Activated T-cell treated with anti-CD3 and anti-CD28 coated beads, Interleukin-2, amount 50 U/mL, for 72 hours (primary cell): ENCODE data around the gene ADK. TPM values are rescaled to one million over a fixed set of nuclear protein-coding genes. Genes with fewer than 3 reads are reported as not detected.
"Not testable (repeated sequence)": the region's sequence is repeated elsewhere in the genome, so short reads cannot be mapped to it uniquely, and the experiment has no call there.

Experiments
- ATAC-seq, 2 donors: fragments of 150-1000 bp; cut with Tn5 transposase; replicated peaks in 1 of 2; 2 replicates each; pipeline ENCODE4 v1.10.0; 2021; ENCODE audit warnings: moderate library complexity in 2 of 2, mild to moderate bottlenecking in 1 of 2
- DNase-seq, 2 donors: peaks; one replicate each; pipeline ENCODE4 v3.0.0; 2021 to 2022; ENCODE audit warnings: mixed read lengths in 1 of 2
- H3K27ac Mint-ChIP-seq: one replicate; pipeline ENCODE4 v1.8.0; 2022; ENCODE audit warnings: mild to moderate bottlenecking, moderate library complexity, mixed read lengths
- H3K27me3 Mint-ChIP-seq: one replicate; pipeline ENCODE4 v1.8.0; 2022; ENCODE audit warnings: low read depth, mixed read lengths
- H3K36me3 Mint-ChIP-seq, 2 donors: one replicate each; pipeline ENCODE4 v1.8.0; 2022; ENCODE audit warnings: mixed read lengths in 2 of 2, mild to moderate bottlenecking in 1 of 2; ENCODE audit not compliant: insufficient read depth in 2 of 2
- H3K4me1 Mint-ChIP-seq: one replicate; pipeline ENCODE4 v1.8.0; 2022; ENCODE audit warnings: low read depth, mixed read lengths
- H3K4me3 Mint-ChIP-seq, 2 donors: one replicate each; pipeline ENCODE4 v1.8.0; 2022; ENCODE audit warnings: mild to moderate bottlenecking in 2 of 2, mixed read lengths in 2 of 2, moderate library complexity in 2 of 2
- H3K9me3 Mint-ChIP-seq, 2 donors: one replicate each; pipeline ENCODE4 v1.8.0; 2022; ENCODE audit warnings: mixed read lengths in 2 of 2
- total RNA-seq, 2 donors: library from RNA; stranded (reverse); gene quantifications; one replicate each; pipeline ENCODE4 v1.2.3, GENCODE V29; 2022

The ADK gene
- total RNA-seq, 2 donors from 2014 or later, result 56.2 to 60.0 TPM

- ATAC-seq (peak in 1 of 2 donors; percentile 28), DNase-seq (no peak)
- H3K27me3 Mint-ChIP-seq, result no peaks in the 10 kb centered on the region
- H3K36me3 Mint-ChIP-seq, result peaks cover 7 to 11% of the 10 kb centered on the region in 2 donors
- H3K4me1 Mint-ChIP-seq, result peaks cover 14% of the 10 kb centered on the region
- H3K9me3 Mint-ChIP-seq, result peaks cover 0 to 5% of the 10 kb centered on the region in 2 donors
- no peak overlapping the region for H3K4me3 Mint-ChIP-seq
- H3K27ac Mint-ChIP-seq, result peak overlapping the region; percentile 46
Measured at GRCh38 chr10:74451127-74451829, 300.3 kb downstream of the ADK start.

DNA sequence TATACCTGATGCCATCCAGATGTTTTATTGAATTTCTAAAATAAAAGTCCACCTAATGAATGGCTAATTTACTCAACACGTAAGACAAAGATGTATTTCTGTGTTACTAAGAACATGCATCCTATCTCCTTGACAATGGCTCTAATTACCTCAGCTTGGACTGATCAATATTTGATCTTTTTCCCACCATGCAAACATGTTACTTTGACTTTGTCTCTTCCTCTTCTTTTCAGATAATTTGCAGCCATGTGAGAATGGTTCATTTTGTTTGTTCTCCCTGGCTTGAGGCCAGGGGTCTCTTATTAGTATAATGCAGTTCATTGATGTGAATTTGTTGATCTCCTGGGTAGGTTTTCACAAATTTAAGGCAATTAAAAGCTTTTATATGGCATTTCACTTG, 302.1 kb downstream of the ADK start:
- peaks cover 14% of the 10 kb centered on the region for H3K4me1 Mint-ChIP-seq
- H3K36me3 Mint-ChIP-seq, result peaks cover 15% of the 10 kb centered on the region in 2 donors
- no peaks in the 10 kb centered on the region for H3K27me3 Mint-ChIP-seq
- H3K27ac Mint-ChIP-seq, result no peak overlapping the region
- peaks cover 3 to 10% of the 10 kb centered on the region in 2 donors for H3K9me3 Mint-ChIP-seq
- DNase-seq, result no peak
- H3K4me3 Mint-ChIP-seq, result no peak overlapping the region
- no peak for ATAC-seq

DNA sequence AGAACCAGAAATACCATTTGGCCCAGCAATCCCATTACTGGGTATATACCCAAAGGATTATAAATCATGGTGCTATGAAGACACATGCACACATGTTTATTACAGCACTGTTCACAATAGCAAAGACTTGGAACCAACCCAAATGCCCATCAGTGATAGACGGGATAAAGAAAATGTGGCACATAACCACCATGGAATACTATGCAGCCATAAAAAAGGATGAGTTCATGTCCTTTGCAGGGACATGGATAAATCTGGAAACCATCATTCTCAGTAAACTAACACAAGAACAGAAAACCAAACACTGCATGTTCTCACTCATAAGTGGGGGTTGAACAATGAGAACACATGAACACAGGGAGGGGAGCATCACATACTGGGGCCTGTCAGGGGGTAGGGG, 306.5 kb downstream of the ADK start:
- peaks cover 15% of the 10 kb centered on the region in 2 donors for H3K36me3 Mint-ChIP-seq
- not testable (repeated sequence) for H3K9me3 Mint-ChIP-seq, DNase-seq, H3K4me3 Mint-ChIP-seq, H3K4me1 Mint-ChIP-seq, H3K27ac Mint-ChIP-seq, H3K27me3 Mint-ChIP-seq, ATAC-seq

DNA sequence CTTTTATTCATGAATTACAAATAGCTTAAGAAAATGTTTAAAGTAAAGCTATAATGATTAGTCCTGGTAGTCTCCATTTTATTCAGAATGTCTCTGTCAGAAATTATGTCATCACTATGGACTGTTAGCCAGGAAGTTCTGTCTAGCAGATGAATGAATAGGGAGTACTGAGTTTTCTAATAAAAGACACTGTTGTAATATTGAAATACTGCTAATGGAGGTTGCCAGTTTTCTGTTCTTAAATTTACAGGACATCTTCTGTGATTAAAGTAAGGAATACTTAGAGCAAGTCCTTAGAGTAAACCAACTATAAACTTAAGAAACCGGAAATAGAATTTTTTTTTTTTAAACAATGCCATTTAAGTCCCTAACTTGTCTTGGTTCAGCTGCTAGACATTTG, 309.8 kb downstream of the ADK start:
- no peak for ATAC-seq
- H3K4me3 Mint-ChIP-seq, result no peak overlapping the region

GRCh38 chr10:74474022-74474713, 323.1 kb downstream of the ADK start:
- DNase-seq (no peak), ATAC-seq (no peak)
- Mint-ChIP-seq H3K9me3 (peaks cover 0 to under 1% of the 10 kb centered on the region in 2 donors), H3K36me3 (peaks cover 0 to 22% of the 10 kb centered on the region in 2 donors), H3K4me1 (peaks cover 6% of the 10 kb centered on the region), H3K27ac (no peak overlapping the region), H3K4me3 (no peak overlapping the region), H3K27me3 (no peaks in the 10 kb centered on the region)

More for the DNA sequence above, 309.8 kb downstream of the ADK start:
- no peaks in the 10 kb centered on the region for H3K4me1 Mint-ChIP-seq
- H3K36me3 Mint-ChIP-seq, result peaks cover 8 to 13% of the 10 kb centered on the region in 2 donors
- no peaks in the 10 kb centered on the region for H3K27me3 Mint-ChIP-seq
- H3K9me3 Mint-ChIP-seq, result peaks cover 3 to 9% of the 10 kb centered on the region in 2 donors
- no peak for DNase-seq
- H3K27ac Mint-ChIP-seq, result no peak overlapping the region

DNA sequence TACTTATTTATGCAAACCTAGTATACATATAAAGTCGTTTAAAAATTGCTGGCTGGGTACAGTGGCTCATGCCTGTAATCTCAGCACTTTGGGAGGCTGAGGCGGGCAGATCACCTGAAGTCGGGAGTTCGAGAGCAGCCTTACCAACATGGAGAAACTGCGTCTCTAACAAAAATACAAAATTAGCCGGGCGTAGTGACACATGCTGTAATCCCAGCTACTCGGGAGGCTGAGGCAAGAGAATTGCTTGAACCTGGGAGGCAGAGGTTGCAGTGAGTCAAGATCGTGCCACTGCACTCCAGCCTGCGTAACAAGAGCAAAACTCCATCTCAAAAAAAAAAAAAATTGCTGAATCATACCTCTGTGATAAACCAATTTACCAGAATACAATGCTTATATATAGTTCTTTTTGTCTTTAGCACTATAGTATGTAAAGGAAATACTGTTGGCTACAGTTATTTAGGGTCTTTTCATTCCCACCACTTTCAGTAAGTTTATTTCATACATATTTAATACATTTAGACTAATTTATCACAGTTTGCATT, 325.2 kb downstream of the ADK start:
- not testable (repeated sequence) for ATAC-seq, H3K27me3 Mint-ChIP-seq, DNase-seq, H3K4me1 Mint-ChIP-seq, H3K9me3 Mint-ChIP-seq, H3K27ac Mint-ChIP-seq, H3K4me3 Mint-ChIP-seq
- H3K36me3 Mint-ChIP-seq, result peaks cover 0 to 16% of the 10 kb centered on the region in 2 donors

- Mint-ChIP-seq H3K27ac (no peak overlapping the region), H3K36me3 (peaks cover 14 to 26% of the 10 kb centered on the region in 2 donors), H3K4me1 (peaks cover under 1% of the 10 kb centered on the region), H3K4me3 (no peak overlapping the region), H3K27me3 (no peaks in the 10 kb centered on the region), H3K9me3 (peaks cover 0 to 3% of the 10 kb centered on the region in 2 donors)
- DNase-seq, result no peak
- ATAC-seq, result no peak
Measured at GRCh38 chr10:74480778-74481177, 329.8 kb downstream of the ADK start.

GRCh38 chr10:74483356-74483755, 332.3 kb downstream of the ADK start:
- H3K4me3 Mint-ChIP-seq, result no peak overlapping the region
- ATAC-seq (no peak), DNase-seq (no peak)
- H3K36me3 Mint-ChIP-seq, result peaks cover 14 to 26% of the 10 kb centered on the region in 2 donors
- H3K27me3 Mint-ChIP-seq, result no peaks in the 10 kb centered on the region
- H3K9me3 Mint-ChIP-seq, result peaks cover 0 to 3% of the 10 kb centered on the region in 2 donors
- H3K27ac Mint-ChIP-seq, result no peak overlapping the region
- H3K4me1 Mint-ChIP-seq, result no peaks in the 10 kb centered on the region

GRCh38 chr10:74485283-74485682, 334.3 kb downstream of the ADK start:
- H3K4me1 Mint-ChIP-seq, result no peaks in the 10 kb centered on the region
- DNase-seq (no peak), ATAC-seq (no peak)

DNA sequence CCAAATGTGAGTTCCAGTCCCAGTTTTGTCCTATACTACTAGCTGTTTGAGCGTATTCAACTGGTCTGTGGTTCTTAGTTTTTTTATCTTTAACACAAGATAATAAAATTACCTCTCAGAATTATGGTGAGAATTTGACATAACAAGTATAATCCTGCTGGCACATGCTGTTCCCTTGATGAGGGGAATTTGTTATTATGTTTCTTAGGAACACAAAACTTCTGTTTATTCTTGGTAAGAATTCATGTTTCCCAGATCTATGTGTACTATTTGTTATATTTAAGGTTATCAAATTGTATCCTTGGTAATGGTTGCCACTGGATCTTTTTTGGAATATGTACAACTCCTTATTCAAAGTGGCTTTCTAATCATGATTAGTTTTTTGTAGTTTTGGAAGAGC, 335.6 kb downstream of the ADK start:
- no peaks in the 10 kb centered on the region for H3K27me3 Mint-ChIP-seq
- peaks cover 0 to 2% of the 10 kb centered on the region in 2 donors for H3K9me3 Mint-ChIP-seq
- H3K36me3 Mint-ChIP-seq, result peaks cover 12 to 14% of the 10 kb centered on the region in 2 donors
- H3K4me3 Mint-ChIP-seq, result no peak overlapping the region
- no peak overlapping the region for H3K27ac Mint-ChIP-seq
- DNase-seq, result no peak
- no peak for ATAC-seq
- H3K4me1 Mint-ChIP-seq, result no peaks in the 10 kb centered on the region

More at GRCh38 chr10:74485283-74485682, 334.3 kb downstream of the ADK start:
- H3K4me3 Mint-ChIP-seq, result no peak overlapping the region
- H3K9me3 Mint-ChIP-seq, result peaks cover 0 to 2% of the 10 kb centered on the region in 2 donors
- no peak overlapping the region for H3K27ac Mint-ChIP-seq
- H3K36me3 Mint-ChIP-seq, result peaks cover 14 to 17% of the 10 kb centered on the region in 2 donors
- H3K27me3 Mint-ChIP-seq, result no peaks in the 10 kb centered on the region

DNA sequence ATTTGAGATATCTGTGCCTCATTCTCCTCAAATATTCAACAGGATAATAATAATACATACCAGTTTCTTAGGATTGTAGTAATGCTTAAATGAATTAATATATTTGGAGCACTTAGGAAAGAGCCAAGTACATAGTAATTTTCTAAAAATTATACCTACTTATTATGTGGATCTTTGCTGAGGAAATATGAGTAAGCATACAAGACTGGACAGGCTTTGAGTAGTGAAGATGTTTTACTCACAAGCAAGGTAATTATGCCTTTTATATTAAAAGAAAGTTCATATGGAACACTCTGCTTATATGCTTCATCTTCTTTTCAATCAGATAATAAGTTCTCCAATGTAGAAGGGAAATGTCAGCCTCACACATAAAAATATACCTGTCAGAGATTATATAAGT, 337.9 kb downstream of the ADK start:
- H3K27ac Mint-ChIP-seq, result no peak overlapping the region

GRCh38 chr10:74490551-74490950, 339.5 kb downstream of the ADK start:
- H3K4me3 Mint-ChIP-seq, result no peak overlapping the region
- DNase-seq (no peak), ATAC-seq (no peak)
- no peaks in the 10 kb centered on the region for H3K27me3 Mint-ChIP-seq
- H3K36me3 Mint-ChIP-seq, result peaks cover 0 to 1% of the 10 kb centered on the region in 2 donors
- peaks cover 0 to 1% of the 10 kb centered on the region in 2 donors for H3K9me3 Mint-ChIP-seq
- no peak overlapping the region for H3K27ac Mint-ChIP-seq
- no peaks in the 10 kb centered on the region for H3K4me1 Mint-ChIP-seq

More for the DNA sequence above, 337.9 kb downstream of the ADK start:
- Mint-ChIP-seq H3K9me3 (no peaks in the 10 kb centered on the region), H3K4me3 (no peak overlapping the region), H3K4me1 (no peaks in the 10 kb centered on the region), H3K36me3 (peaks cover 2% of the 10 kb centered on the region in 2 donors), H3K27me3 (no peaks in the 10 kb centered on the region)
- DNase-seq (no peak), ATAC-seq (no peak)

GRCh38 chr10:74491014-74491413, 340.0 kb downstream of the ADK start:
- Mint-ChIP-seq H3K4me1 (no peaks in the 10 kb centered on the region), H3K36me3 (peaks cover 0 to 4% of the 10 kb centered on the region in 2 donors), H3K9me3 (peaks cover 0 to 3% of the 10 kb centered on the region in 2 donors), H3K4me3 (no peak overlapping the region), H3K27me3 (no peaks in the 10 kb centered on the region), H3K27ac (no peak overlapping the region)
- ATAC-seq, result no peak
- no peak for DNase-seq
